GM12878 (cell line): ENCODE results near the gene AGAP3. TPM values are rescaled to one million over a fixed set of nuclear protein-coding genes. Genes with fewer than 3 reads are reported as not detected.

Source experiments
- ATAC-seq: fragments of 200-7000 bp; cut with Tn5 transposase; 3 replicates; pipeline ENCODE4 v1.9.1; 2020; ENCODE audit warnings: mild to moderate bottlenecking, moderate library complexity
- BruUV-seq: library from RNA; stranded (reverse); fragments of 400-500 nt; replicated peaks from 2 replicates; lab custom pipeline; 2021; lab: Mats Ljungman, UMichigan
- CTCF ChIA-PET: fragments of 300-600 bp; sonication (Branson Sonifier 250); formaldehyde crosslinking; extraction: SDS; loops from one replicate; lab custom pipeline; 2021; ENCODE audit warnings: inconsistent platforms; lab: Yijun Ruan, JAX
- POLR2A ChIA-PET: fragments of 350-600 bp; formaldehyde crosslinking; extraction: SDS; loops from one replicate; lab custom pipeline; 2021; ENCODE audit warnings: inconsistent platforms; lab: Charles Lee
- RAD21 ChIA-PET: fragments of 300-600 bp; sonication (Branson Sonifier 250); formaldehyde crosslinking; loops from one replicate; lab custom pipeline; 2023; ENCODE audit warnings: antibody characterized with exemption; ENCODE audit not compliant: unreplicated experiment; lab: Charles Lee
- SMC1A ChIA-PET: fragments of 300-600 bp; sonication (Branson Sonifier 250); formaldehyde crosslinking; loops from one replicate; lab custom pipeline; 2023; ENCODE audit not compliant: unreplicated experiment, uncharacterized antibody; lab: Charles Lee
- DNase-seq: peaks from one replicate; pipeline ENCODE4 v3.0.0-alpha.2; 2011; ENCODE audit warnings: low read depth, low spot score
- FAIRE-seq: peaks from 3 replicates; lab custom pipeline; 2011; peaks lifted over from hg19 to GRCh38; lab: Jason Lieb, UNC
- H2AFZ ChIP-seq: 2 replicates; pipeline ENCODE4 v1.6.0; 2011; ENCODE audit warnings: low read depth, low read length, control low read depth; ENCODE audit not compliant: control insufficient read depth
- H3K27ac ChIP-seq: 2 replicates; pipeline ENCODE4 v1.5.1; 2011; ENCODE audit warnings: control low read depth; ENCODE audit not compliant: control insufficient read depth, insufficient read depth
- H3K27me3 ChIP-seq, 2 experiments: replicated peaks in 1 of 2; 2 replicates each; pipeline versions ENCODE4 v1.6.0 to v1.6.1; 2011; ENCODE audit warnings: low read length in 1 of 2; ENCODE audit not compliant: control insufficient read depth in 2 of 2, insufficient read depth in 2 of 2
- H3K36me3 ChIP-seq, 2 experiments: 2 replicates each; pipeline ENCODE4 v1.5.1; 2011; ENCODE audit warnings: low read length in 1 of 2; ENCODE audit not compliant: control insufficient read depth in 2 of 2, insufficient read depth in 2 of 2
- H3K4me1 ChIP-seq: 2 replicates; pipeline ENCODE4 v1.6.1; 2011; ENCODE audit warnings: mild to moderate bottlenecking, low read length, moderate library complexity, mixed read lengths; ENCODE audit not compliant: control insufficient read depth, insufficient read depth
- H3K4me2 ChIP-seq: 2 replicates; pipeline ENCODE4 v1.6.0; 2011; ENCODE audit warnings: control low read depth; ENCODE audit not compliant: control insufficient read depth, insufficient read depth
- H3K4me3 ChIP-seq: fragments of 200-600 bp; sonication (generic); 2 replicates; pipeline ENCODE4 v1.5.1; 2016
- H3K79me2 ChIP-seq: 2 replicates; pipeline ENCODE4 v1.6.0; 2011; ENCODE audit warnings: low read length; ENCODE audit not compliant: control insufficient read depth, insufficient read depth
- H3K9ac ChIP-seq: 2 replicates; pipeline ENCODE4 v1.8.0; 2011; ENCODE audit warnings: low read length, control low read depth, mixed read lengths; ENCODE audit not compliant: control insufficient read depth, insufficient read depth
- H3K9me3 ChIP-seq: replicated peaks from 3 replicates; pipeline ENCODE4 v1.5.1; 2011; ENCODE audit warnings: mild to moderate bottlenecking, low read length; ENCODE audit not compliant: control insufficient read depth, insufficient read depth
- H4K20me1 ChIP-seq: 2 replicates; pipeline ENCODE4 v1.6.0; 2011; ENCODE audit not compliant: control insufficient read depth, insufficient read depth
- E2F4 ChIP-seq: IDR thresholded peaks from 2 replicates; pipeline ENCODE4 v1.6.1; 2012; ENCODE audit warnings: low read depth, low read length, improper control_type of control experiment
- HDGF ChIP-seq: fragments of 450-650 bp; IDR thresholded peaks from 2 replicates; pipeline ENCODE4 v1.6.1; 2016; ENCODE audit warnings: antibody characterized with exemption
- KAT2A ChIP-seq: conservative IDR thresholded peaks from 2 replicates; pipeline ENCODE4 v1.6.1; 2011; ENCODE audit warnings: low read depth, low read length; ENCODE audit not compliant: control insufficient read depth
- MAX ChIP-seq: IDR thresholded peaks from 2 replicates; pipeline ENCODE4 v1.6.1; 2012; ENCODE audit warnings: low read depth, low read length, improper control_type of control experiment
- SIX5 ChIP-seq: IDR thresholded peaks from 2 replicates; pipeline ENCODE4 v1.6.1; 2011; ENCODE audit warnings: mild to moderate bottlenecking, low read depth, low read length, moderate library complexity; ENCODE audit not compliant: severe bottlenecking
- TAF1 ChIP-seq: IDR thresholded peaks from 2 replicates; pipeline ENCODE4 v1.6.1; 2011; ENCODE audit warnings: mild to moderate bottlenecking, low read depth, low read length, borderline replicate concordance
- WGBS: methylation state at CpG from one replicate; pipeline ENCODE4 v1.1.6; 2016; ENCODE audit warnings: low lambda C conversion rate; ENCODE audit not compliant: insufficient replicate concordance, insufficient coverage; ENCODE audit errors: missing lambda C conversion rate; 5-methylcytosine and 5-hydroxymethylcytosine counted together
- in situ Hi-C: fragments of 300-500 bp; cut with MboI; formaldehyde crosslinking; loops from 9 replicates; pipeline ENCODE4 v1.14.3; 2018; ENCODE audit warnings: mixed read lengths
- intact Hi-C: fragments of 100-400 bp; cut with micrococcal nuclease; formaldehyde crosslinking; loops from one replicate; pipeline ENCODE4 v1.14.2; 2022; ENCODE audit not compliant: unreplicated experiment
- polyA plus RNA-seq, 11 experiments: library from polyadenylated mRNA; depleted of rRNA in 4 of 11; unstranded in 6 of 11; stranded (reverse) in 5 of 11; fragments of >200 nt; fragmentation: Nextera tagmentation in 4 of 11; fragmentation: Illumina TruSeq in 1 of 11; extraction: Ambion mirVana in 4 of 11; extraction: Trizol in 1 of 11; gene quantifications; 1 replicate in 1 of 11; 2 replicates in 10 of 11; pipeline versions ENCODE4 v1.2.1 to v1.2.3, GENCODE V29; 2011 to 2016; ENCODE audit warnings: inconsistent platforms in 2 of 11, missing spikeins in 2 of 11, low read depth in 1 of 11
- total RNA-seq, 4 experiments: library from RNA; depleted of rRNA in 3 of 4; stranded (reverse); fragments of >200 nt in 3 of 4; fragmentation: Illumina TruSeq in 1 of 4; extraction: Trizol in 1 of 4; gene quantifications; 2 replicates each; pipeline versions ENCODE4 v1.2.1 to v1.2.3, GENCODE V29; 2013 to 2021

The AGAP3 gene
- total and polyA plus RNA-seq, 10 of the 15 experiments (the other 5 are each of a cell fraction or from before 2014, with no cell fraction given): 1.8 to 68.1 (median 15.7) TPM

- DNase-seq: no peak
- WGBS: 96% methylated on average over 25 of the region's 29 CpGs
- RAD21 ChIA-PET: no interaction called here
- BruUV-seq: no TSS peak
- Histone ChIP-seq H3K27me3 (no peaks in the 10 kb centered on the region), H3K9me3 (no peaks in the 10 kb centered on the region), H3K36me3 (peaks cover 9 to 23% of the 10 kb centered on the region in 2 experiments; a peak in 3 of 4 replicates), H3K9ac (no peak overlapping the region), H3K4me2 (no peak overlapping the region), H3K4me3 (no peak overlapping the region), H4K20me1 (no peaks in the 10 kb centered on the region), H3K79me2 (no peaks in the 10 kb centered on the region), H3K4me1 (no peaks in the 10 kb centered on the region), H3K27ac (no peak overlapping the region), H2AFZ (no peak overlapping the region)
- TF ChIP-seq HDGF (no peak), E2F4 (no peak), TAF1 (no peak), KAT2A (no peak), MAX (no peak), SIX5 (no peak)
- no peak for ATAC-seq
- intact Hi-C loops: no loop called here
- SMC1A ChIA-PET: no interaction called here
- FAIRE-seq: no peak
- in situ Hi-C loops: no loop called here
- POLR2A ChIA-PET: no interaction called here
- CTCF ChIA-PET: interaction anchor here (3.5 kb wide), 1 partner anchor 122 kb away, joined by 41 read pairs; no protein-coding TSS in a partner anchor
Observed at GRCh38 chr7:151122796-151123157, 36.5 kb downstream of the AGAP3 start.
